GM12875 (cell line): Measurements from ENCODE around the gene XIRP1.

Experiments
- H3K4me3 ChIP-seq: one replicate; pipeline ENCODE4 v1.5.1; 2011; ENCODE audit warnings: low read depth, low read length, control low read depth
- TF ChIP-seq, protein P1 (sequence below): IDR thresholded peaks from 2 replicates; pipeline ENCODE4 v1.5.1; 2011; ENCODE audit warnings: low read depth, mild to moderate bottlenecking, control low read depth, inconsistent platforms, low read length, moderate library complexity, borderline replicate concordance; ENCODE audit not compliant: insufficient read depth

Gene XIRP1, protein sequence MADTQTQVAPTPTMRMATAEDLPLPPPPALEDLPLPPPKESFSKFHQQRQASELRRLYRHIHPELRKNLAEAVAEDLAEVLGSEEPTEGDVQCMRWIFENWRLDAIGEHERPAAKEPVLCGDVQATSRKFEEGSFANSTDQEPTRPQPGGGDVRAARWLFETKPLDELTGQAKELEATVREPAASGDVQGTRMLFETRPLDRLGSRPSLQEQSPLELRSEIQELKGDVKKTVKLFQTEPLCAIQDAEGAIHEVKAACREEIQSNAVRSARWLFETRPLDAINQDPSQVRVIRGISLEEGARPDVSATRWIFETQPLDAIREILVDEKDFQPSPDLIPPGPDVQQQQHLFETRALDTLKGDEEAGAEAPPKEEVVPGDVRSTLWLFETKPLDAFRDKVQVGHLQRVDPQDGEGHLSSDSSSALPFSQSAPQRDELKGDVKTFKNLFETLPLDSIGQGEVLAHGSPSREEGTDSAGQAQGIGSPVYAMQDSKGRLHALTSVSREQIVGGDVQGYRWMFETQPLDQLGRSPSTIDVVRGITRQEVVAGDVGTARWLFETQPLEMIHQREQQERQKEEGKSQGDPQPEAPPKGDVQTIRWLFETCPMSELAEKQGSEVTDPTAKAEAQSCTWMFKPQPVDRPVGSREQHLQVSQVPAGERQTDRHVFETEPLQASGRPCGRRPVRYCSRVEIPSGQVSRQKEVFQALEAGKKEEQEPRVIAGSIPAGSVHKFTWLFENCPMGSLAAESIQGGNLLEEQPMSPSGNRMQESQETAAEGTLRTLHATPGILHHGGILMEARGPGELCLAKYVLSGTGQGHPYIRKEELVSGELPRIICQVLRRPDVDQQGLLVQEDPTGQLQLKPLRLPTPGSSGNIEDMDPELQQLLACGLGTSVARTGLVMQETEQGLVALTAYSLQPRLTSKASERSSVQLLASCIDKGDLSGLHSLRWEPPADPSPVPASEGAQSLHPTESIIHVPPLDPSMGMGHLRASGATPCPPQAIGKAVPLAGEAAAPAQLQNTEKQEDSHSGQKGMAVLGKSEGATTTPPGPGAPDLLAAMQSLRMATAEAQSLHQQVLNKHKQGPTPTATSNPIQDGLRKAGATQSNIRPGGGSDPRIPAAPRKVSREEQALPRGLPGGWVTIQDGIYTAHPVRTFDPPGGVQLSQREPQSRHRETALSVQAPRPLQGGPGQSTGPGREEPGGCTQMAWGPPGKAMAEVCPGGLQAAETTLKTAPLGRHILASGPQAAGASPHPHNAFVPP (N-terminal part only)

GRCh38 chr3:39192490-39193092, at the start of gene XIRP1:
TSS of gene XIRP1 (minus strand) at chr3:39192595. CDS start at chr3:39189445, 3,150 bp downstream.
- TF ChIP-seq, protein P1, sequence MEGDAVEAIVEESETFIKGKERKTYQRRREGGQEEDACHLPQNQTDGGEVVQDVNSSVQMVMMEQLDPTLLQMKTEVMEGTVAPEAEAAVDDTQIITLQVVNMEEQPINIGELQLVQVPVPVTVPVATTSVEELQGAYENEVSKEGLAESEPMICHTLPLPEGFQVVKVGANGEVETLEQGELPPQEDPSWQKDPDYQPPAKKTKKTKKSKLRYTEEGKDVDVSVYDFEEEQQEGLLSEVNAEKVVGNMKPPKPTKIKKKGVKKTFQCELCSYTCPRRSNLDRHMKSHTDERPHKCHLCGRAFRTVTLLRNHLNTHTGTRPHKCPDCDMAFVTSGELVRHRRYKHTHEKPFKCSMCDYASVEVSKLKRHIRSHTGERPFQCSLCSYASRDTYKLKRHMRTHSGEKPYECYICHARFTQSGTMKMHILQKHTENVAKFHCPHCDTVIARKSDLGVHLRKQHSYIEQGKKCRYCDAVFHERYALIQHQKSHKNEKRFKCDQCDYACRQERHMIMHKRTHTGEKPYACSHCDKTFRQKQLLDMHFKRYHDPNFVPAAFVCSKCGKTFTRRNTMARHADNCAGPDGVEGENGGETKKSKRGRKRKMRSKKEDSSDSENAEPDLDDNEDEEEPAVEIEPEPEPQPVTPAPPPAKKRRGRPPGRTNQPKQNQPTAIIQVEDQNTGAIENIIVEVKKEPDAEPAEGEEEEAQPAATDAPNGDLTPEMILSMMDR, result no peak
- H3K4me3 ChIP-seq, result no peak within 1 kb of the TSS

GRCh38 chr3:39241561-39241960, 49.2 kb upstream of the XIRP1 start:
- no peak overlapping the region for H3K4me3 ChIP-seq
- TF ChIP-seq, protein P1, result no peak

DNA sequence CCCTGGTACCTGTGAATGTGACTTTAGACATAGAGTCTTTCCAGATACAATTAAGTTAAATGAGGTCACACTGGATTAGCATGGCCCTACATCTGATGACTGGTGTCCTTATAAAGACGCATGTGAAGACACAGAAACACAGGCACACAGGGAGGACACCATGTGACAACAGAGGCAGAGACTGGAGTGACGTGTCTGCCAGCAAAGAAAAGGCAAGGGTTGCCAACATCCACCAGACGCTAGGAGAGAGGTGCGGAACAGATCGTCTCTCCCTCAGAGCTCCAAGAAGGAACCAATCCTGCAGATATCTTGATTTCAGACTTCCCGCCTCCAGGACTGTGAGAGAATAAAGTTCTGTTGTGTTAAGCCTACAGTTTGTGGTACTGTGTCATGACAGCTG, 44.6 kb upstream of the XIRP1 start:
- TF ChIP-seq, protein P1, result no peak
- no peak overlapping the region for H3K4me3 ChIP-seq

DNA sequence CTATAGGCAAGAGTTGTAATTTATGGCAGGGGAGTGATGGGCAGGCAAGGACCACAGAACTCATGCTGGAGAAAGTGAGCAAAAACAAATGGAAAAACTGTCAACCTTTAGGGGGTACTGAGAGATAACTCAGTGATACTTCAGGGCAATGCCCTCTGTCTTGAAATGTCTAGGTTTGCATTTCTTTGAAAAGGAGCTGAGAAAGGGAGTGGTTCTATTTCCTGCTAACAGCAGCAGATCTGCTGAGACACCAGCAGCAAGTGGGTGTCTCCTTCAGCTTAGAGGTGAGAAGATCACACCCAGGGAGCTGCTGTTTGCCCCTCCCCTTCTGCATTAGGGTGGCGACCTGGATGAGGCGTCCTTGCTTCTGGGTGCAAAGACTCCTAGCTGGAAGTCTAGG, 42.3 kb upstream of the XIRP1 start:
- no peak overlapping the region for H3K4me3 ChIP-seq
- TF ChIP-seq, protein P1, result no peak

DNA sequence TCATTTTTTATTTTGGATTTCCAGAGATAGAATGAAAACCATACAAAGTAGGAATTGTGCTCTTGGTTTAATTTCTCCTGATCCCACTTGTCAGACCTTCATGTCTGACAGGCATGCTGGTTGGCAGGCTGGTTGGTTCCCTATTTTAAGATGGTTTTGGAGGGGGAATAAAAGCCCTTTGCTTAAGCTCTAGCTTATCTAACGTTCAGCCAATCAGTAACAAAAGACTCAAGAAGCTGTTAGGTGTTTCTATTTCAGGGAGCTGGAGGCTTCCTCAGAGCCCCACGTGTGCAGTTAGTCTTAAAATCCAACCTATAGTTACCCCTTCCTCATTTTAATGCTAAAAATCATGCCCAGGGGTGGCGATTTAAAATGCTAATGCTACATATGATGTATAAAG, 40.5 kb upstream of the XIRP1 start:
- H3K4me3 ChIP-seq, result no peak overlapping the region
- TF ChIP-seq, protein P1, result no peak

- TF ChIP-seq, protein P1, result no peak
- H3K4me3 ChIP-seq, result no peak overlapping the region
Observed at GRCh38 chr3:39230453-39230852, 38.1 kb upstream of the XIRP1 start.
